GM12891 (cell line): ENCODE results near the gene ATG7.

Source experiments
- POLR2A ChIP-seq: IDR thresholded peaks from 2 replicates; pipeline ENCODE4 v1.6.1; 2011; ENCODE audit warnings: low read depth, low read length, control low read depth
- POLR2AphosphoS5 ChIP-seq: IDR thresholded peaks from 2 replicates; pipeline ENCODE4 v1.6.1; 2011; ENCODE audit warnings: low read depth, low read length, control low read depth
- SPI1 ChIP-seq: IDR thresholded peaks from 2 replicates; pipeline ENCODE4 v1.6.1; 2011; ENCODE audit warnings: low read depth, low read length, control low read depth
- TAF1 ChIP-seq: IDR thresholded peaks from 2 replicates; pipeline ENCODE4 v1.6.1; 2011; ENCODE audit warnings: low read depth, low read length, control low read depth

- TF ChIP-seq SPI1: no peak
- no peak for TF ChIP-seq POLR2AphosphoS5
- TF ChIP-seq POLR2A: no peak
- no peak for TF ChIP-seq TAF1
Measured at GRCh38 chr3:11430207-11430606, 158.0 kb downstream of the ATG7 start.
